CD4-positive, alpha-beta T cell treated with Interleukin-15 for 4 hours (primary cell): ENCODE results near the gene FLAD1.

Source experiments
- DNase-seq: peaks from one replicate; pipeline ENCODE4 v3.0.0-alpha.2; 2020; ENCODE audit warnings: low spot score

Gene FLAD1

DNA sequence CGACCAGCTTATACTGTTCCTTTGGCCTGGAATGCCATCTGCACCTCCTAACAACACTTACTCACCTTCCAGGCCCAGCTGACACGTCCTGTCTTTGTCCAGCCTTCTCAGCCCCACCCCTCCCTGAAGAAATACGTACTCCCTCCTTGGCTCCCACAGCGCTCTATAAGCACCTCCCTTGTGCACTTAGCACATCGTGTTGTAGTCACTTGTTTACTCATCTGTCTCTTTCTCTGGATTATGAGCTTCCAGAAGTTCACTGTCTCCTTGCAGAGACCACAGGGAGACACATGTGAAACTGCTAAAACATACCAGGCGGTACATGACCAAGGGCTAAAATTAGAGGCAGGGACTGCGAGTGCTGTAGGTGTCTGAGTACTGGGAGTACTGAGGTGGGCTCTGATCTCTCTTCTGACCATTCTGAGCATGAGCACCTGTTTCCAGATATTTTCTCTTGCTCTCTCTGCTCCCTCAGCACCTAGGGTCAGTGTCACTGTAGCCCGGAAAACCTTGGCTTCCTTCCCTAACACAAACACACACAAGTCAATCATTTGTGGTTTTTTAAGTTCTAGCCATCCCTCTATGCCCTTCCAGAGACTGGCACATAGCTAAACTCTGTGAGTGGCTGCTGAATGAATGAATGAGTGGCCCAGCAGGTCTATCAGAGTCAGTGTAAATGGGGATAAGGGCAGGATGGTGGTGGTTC, 55.6 kb downstream of the FLAD1 start:
- DNase-seq: no peak

DNA sequence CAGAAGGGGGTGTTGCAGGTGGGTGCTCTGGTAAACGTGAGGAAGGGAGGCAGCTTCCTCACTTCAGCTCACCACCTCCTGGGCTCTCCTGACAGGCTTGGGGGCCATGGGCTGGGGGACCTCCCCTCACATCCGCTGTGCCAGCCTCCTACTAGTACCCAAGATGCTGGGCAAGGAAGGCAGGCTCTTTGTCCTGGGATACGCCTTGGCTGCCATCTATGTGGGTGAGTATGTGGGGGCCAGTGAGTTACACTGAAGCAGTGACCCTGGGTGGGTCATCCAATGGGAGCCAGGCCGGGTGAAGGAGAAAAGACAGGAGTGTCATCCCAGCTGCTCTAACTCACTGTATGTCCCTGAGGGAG, 56.1 kb downstream of the FLAD1 start:
- DNase-seq: no peak

GRCh38 chr1:155040358-155041093, 57.4 kb downstream of the FLAD1 start:
- no peak for DNase-seq
